HEK293 (cell line): Measurements from ENCODE around the gene CHCHD6.

Source experiments
- CTCF ChIA-PET: fragments of 350-600 bp; formaldehyde crosslinking; extraction: SDS; loops from one replicate; lab custom pipeline; 2021; ENCODE audit warnings: antibody characterized with exemption; lab: Yijun Ruan, JAX
- POLR2A ChIA-PET: fragments of 300-600 bp; formaldehyde crosslinking; extraction: SDS; loops from one replicate; lab custom pipeline; 2020; ENCODE audit warnings: antibody characterized with exemption, inconsistent platforms; lab: Yijun Ruan, JAX
- H3K27ac ChIP-seq: fragments of 200-500 bp; sonication (Bioruptor generic); 2 replicates; pipeline ENCODE4 v1.5.1; 2014; ENCODE audit warnings: low read depth, low read length, control low read depth, inconsistent platforms; ENCODE audit errors: extremely low read depth
- H3K36me3 ChIP-seq, 2 experiments: fragments of 200-500 bp in 1 of 2; sonication (Bioruptor generic) in 1 of 2; 1 replicate in 1 of 2; 2 replicates in 1 of 2; pipeline ENCODE4 v1.5.1; 2014 to 2017; ENCODE audit warnings: inconsistent platforms in 2 of 2, low read length in 2 of 2; ENCODE audit not compliant: control insufficient read depth in 2 of 2, insufficient read depth in 1 of 2
- H3K4me1 ChIP-seq: fragments of 200-500 bp; sonication (Bioruptor generic); 2 replicates; pipeline ENCODE4 v1.5.1; 2014; ENCODE audit warnings: mild to moderate bottlenecking, low read length, inconsistent platforms; ENCODE audit not compliant: control insufficient read depth, insufficient read depth
- H3K4me3 ChIP-seq: 2 replicates; pipeline ENCODE4 v1.5.1; 2011; ENCODE audit warnings: low read depth, mild to moderate bottlenecking, control low read depth, low read length, moderate library complexity
- H3K9me3 ChIP-seq: fragments of 200-500 bp; sonication (Bioruptor generic); 2 replicates; pipeline ENCODE4 v1.5.1; 2014; ENCODE audit warnings: low read depth, low read length, inconsistent platforms; ENCODE audit not compliant: control insufficient read depth, insufficient read depth
- AEBP2 ChIP-seq: fragments of 450-650 bp; formaldehyde crosslinking; IDR thresholded peaks from 2 replicates; pipeline ENCODE4 v1.5.1; 2016; ENCODE audit warnings: missing biosample characterization, missing genetic modification characterization, borderline replicate concordance
- BCL11A ChIP-seq: fragments of 450-650 bp; formaldehyde crosslinking; IDR thresholded peaks from 2 replicates; pipeline ENCODE4 v1.5.1; 2016; ENCODE audit warnings: low read depth, missing biosample characterization, missing genetic modification characterization
- BCL11B ChIP-seq: fragments of 450-650 bp; formaldehyde crosslinking; IDR thresholded peaks from 2 replicates; pipeline ENCODE4 v1.5.1; 2016; ENCODE audit warnings: low read depth, missing biosample characterization, missing genetic modification characterization
- HOXC10 ChIP-seq: sonication (generic); formaldehyde crosslinking; IDR thresholded peaks from 2 replicates; pipeline ENCODE4 v1.8.1; 2023; ENCODE audit warnings: mild to moderate bottlenecking, missing genetic modification reagents
- PRDM2 ChIP-seq: fragments of 450-650 bp; formaldehyde crosslinking; IDR thresholded peaks from 2 replicates; pipeline ENCODE4 v1.5.1; 2016; ENCODE audit warnings: missing biosample characterization, missing genetic modification characterization, borderline replicate concordance
- WT1 ChIP-seq: fragments of 450-650 bp; formaldehyde crosslinking; IDR thresholded peaks from 2 replicates; pipeline ENCODE4 v1.5.1; 2016; ENCODE audit warnings: missing biosample characterization, missing genetic modification characterization
- ZBTB10 ChIP-seq: fragments of 450-650 bp; formaldehyde crosslinking; IDR thresholded peaks from 2 replicates; pipeline ENCODE4 v1.5.1; 2016; ENCODE audit warnings: missing biosample characterization, missing genetic modification characterization
- ZBTB26 ChIP-seq: fragments of 450-650 bp; formaldehyde crosslinking; optimal IDR thresholded peaks from 2 replicates; pipeline ENCODE3; 2016; ENCODE audit warnings: missing biosample characterization, mild to moderate bottlenecking, missing genetic modification characterization
- ZBTB6 ChIP-seq: fragments of 450-650 bp; formaldehyde crosslinking; IDR thresholded peaks from 2 replicates; pipeline ENCODE4 v1.5.1; 2017; ENCODE audit warnings: missing biosample characterization, missing genetic modification characterization
- ZEB2 ChIP-seq: fragments of 450-650 bp; formaldehyde crosslinking; IDR thresholded peaks from 2 replicates; pipeline ENCODE4 v1.5.1; 2016; ENCODE audit warnings: missing biosample characterization, missing genetic modification characterization
- ZNF10 ChIP-seq: fragments of 450-650 bp; formaldehyde crosslinking; IDR thresholded peaks from 2 replicates; pipeline ENCODE4 v1.5.1; 2017; ENCODE audit warnings: missing biosample characterization, missing genetic modification characterization
- ZNF24 ChIP-seq: fragments of 450-650 bp; formaldehyde crosslinking; IDR thresholded peaks from 2 replicates; pipeline ENCODE4 v1.5.1; 2016; ENCODE audit warnings: missing biosample characterization, missing genetic modification characterization
- ZNF610 ChIP-seq: fragments of 450-650 bp; formaldehyde crosslinking; IDR thresholded peaks from 2 replicates; pipeline ENCODE4 v1.5.1; 2016; ENCODE audit warnings: missing biosample characterization, missing genetic modification characterization, borderline replicate concordance
- ZNF624 ChIP-seq: fragments of 450-650 bp; formaldehyde crosslinking; IDR thresholded peaks from 2 replicates; pipeline ENCODE4 v1.5.1; 2017; ENCODE audit warnings: missing biosample characterization, missing genetic modification characterization
- ZNF664 ChIP-seq: fragments of 450-650 bp; formaldehyde crosslinking; IDR thresholded peaks from 2 replicates; pipeline ENCODE4 v1.5.1; 2016; ENCODE audit warnings: missing biosample characterization, missing genetic modification characterization
- ZNF792 ChIP-seq: fragments of 450-650 bp; formaldehyde crosslinking; IDR thresholded peaks from 2 replicates; pipeline ENCODE4 v1.5.1; 2016; ENCODE audit warnings: missing biosample characterization, missing genetic modification characterization
- ZNF837 ChIP-seq: fragments of 450-650 bp; formaldehyde crosslinking; IDR thresholded peaks from 2 replicates; pipeline ENCODE4 v1.5.1; 2016; ENCODE audit warnings: missing biosample characterization, missing genetic modification characterization
- ZSCAN5A ChIP-seq: fragments of 450-650 bp; formaldehyde crosslinking; IDR thresholded peaks from 2 replicates; pipeline ENCODE4 v1.5.1; 2016; ENCODE audit warnings: missing biosample characterization, missing genetic modification characterization
- ZXDB ChIP-seq: fragments of 450-650 bp; formaldehyde crosslinking; IDR thresholded peaks from 2 replicates; pipeline ENCODE4 v1.5.1; 2016; ENCODE audit warnings: missing biosample characterization, missing genetic modification characterization

CHCHD6 gene

GRCh38 chr3:126827121-126827520, 123.1 kb downstream of the CHCHD6 start:
- no peaks in the 10 kb centered on the region for H3K36me3 ChIP-seq
- CTCF ChIA-PET, result no interaction called here

More at GRCh38 chr3:126827121-126827520, 123.1 kb downstream of the CHCHD6 start:
- H3K4me3 ChIP-seq, result no peak overlapping the region
- no peaks in the 10 kb centered on the region for H3K4me1 ChIP-seq
- H3K9me3 ChIP-seq, result no peaks in the 10 kb centered on the region
- H3K27ac ChIP-seq, result no peak overlapping the region
- no peak for TF ChIP-seq ZSCAN5A (tag by site-specific recombination)
- TF ChIP-seq PRDM2 (tag by site-specific recombination), result no peak
- TF ChIP-seq BCL11B (tag by site-specific recombination), result no peak
- no peak for TF ChIP-seq WT1 (tag by site-specific recombination)
- no peak for TF ChIP-seq AEBP2
- TF ChIP-seq ZXDB, result no peak
- no peak for TF ChIP-seq BCL11A (tag by site-specific recombination)
- TF ChIP-seq ZBTB6 (tag by site-specific recombination), result no peak
- TF ChIP-seq ZNF792 (tag by site-specific recombination), result no peak
- no peak for TF ChIP-seq HOXC10 (CRISPR knock-in tag)
- no peak for TF ChIP-seq ZNF24
- no peak for TF ChIP-seq ZEB2 (tag by site-specific recombination)
- no peak for TF ChIP-seq ZNF610 (tag by site-specific recombination)
- TF ChIP-seq ZNF837 (tag by site-specific recombination), result no peak
- TF ChIP-seq ZNF10 (tag by site-specific recombination), result no peak
- TF ChIP-seq ZNF624 (tag by site-specific recombination), result no peak
- no peak for TF ChIP-seq ZNF664 (tag by site-specific recombination)
- TF ChIP-seq ZBTB26 (tag by site-specific recombination), result no peak
- TF ChIP-seq ZBTB10 (tag by site-specific recombination), result no peak
- POLR2A ChIA-PET, result no interaction called here
